ENCODE measurements around the gene SORBS2.

SORBS2 gene

DNA sequence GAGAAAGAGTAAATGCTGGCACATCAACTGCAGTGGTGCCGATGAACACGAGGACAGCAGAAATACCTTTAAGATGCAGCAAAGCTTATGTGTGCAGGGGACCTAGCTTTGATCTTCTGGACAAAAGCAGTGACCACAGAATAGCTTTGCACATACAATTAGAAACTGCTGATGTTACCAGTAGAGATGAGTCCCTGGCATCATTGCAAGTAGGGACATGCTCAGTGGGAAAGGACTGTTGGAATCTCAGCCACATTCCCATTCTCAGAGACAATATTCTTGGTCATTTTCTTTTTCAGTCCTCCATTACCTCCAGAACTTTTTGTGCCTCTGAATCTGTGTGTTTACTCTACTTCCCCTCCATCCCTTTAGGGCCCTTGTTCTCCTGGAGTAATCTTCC is 259.7 kb downstream of the SORBS2 start:
- no peak for TF ChIP-seq GATA1 (IDR thresholded peaks at IDR 0.05; ENCODE audit: low read depth, low read length)
- TF ChIP-seq POLR2A (IDR thresholded peaks at IDR 0.05; ENCODE audit: low read length): no peak
- no peak for DNase-seq

DNA sequence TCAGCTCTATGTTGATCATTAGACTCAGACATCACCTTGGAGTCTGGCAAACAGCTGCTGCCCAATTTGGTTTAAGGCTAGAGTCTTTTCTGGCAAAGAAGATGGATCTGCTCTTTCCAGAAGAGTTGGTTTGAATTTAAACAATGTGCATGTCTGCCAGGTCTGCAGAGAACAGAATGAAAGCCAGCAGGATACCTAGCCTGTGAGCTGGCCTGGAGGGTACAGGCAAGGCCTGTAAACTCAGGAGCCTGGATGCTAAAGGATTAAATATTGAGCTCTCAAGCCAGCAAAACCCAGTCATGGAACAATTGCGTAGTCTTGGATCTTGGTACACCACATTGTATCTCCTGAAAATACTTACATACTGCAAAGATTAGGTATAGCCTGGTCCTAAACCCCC is 261.1 kb downstream of the SORBS2 start:
- no peak for TF ChIP-seq GATA1 (IDR thresholded peaks at IDR 0.05; ENCODE audit: low read depth, low read length)
- no peak for TF ChIP-seq POLR2A (IDR thresholded peaks at IDR 0.05; ENCODE audit: low read length)
- DNase-seq: no peak

DNA sequence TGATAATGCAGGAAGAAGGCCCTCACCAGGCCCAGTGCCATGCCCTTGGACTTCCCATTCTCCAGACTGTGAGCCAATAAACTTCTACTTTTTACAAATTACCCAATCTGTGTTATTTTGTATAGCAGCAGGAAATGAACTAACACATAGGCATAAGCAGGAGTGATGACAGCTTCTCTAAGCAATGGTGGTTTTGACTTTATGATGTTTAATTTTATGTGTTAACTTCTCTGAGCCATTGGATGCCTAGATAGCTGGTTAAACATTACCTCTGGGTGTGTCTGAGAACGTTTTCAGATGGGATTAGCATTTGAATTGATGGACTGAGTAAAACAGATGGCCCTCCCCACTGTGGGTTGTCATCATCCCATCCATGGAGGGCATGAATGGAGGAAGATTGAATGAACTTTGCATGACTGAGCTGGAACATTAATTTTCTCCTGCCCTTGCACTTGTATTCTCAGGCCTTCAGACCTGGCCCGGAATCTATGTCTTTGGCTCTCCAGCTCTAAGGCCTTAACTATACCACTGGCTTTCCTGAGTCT is 262.8 kb downstream of the SORBS2 start:
- no peak for TF ChIP-seq POLR2A (IDR thresholded peaks at IDR 0.05; ENCODE audit: low read length)
- TF ChIP-seq GATA1 (IDR thresholded peaks at IDR 0.05; ENCODE audit: low read depth, low read length): no peak
- DNase-seq: no peak

DNA sequence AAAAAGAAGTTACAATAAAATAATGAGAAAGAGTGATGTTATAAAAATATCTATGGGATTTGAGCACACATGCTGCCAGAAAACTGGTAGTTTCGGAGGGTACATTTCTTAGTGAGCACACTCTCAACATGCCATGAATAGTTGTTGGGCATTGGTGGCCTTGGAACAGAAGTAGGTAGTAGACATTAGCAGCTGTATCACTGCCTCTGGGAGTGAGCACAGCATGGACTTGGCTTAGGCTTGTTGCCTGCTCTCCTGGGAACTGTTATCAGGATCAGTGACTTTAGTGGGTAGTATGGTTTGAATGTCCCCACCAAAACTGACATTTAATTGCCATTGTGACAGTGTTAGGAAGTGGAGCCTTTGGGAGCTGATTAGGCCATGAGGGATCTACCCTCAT is 263.4 kb downstream of the SORBS2 start:
- TF ChIP-seq POLR2A (IDR thresholded peaks at IDR 0.05; ENCODE audit: low read length) (no peak), GATA1 (IDR thresholded peaks at IDR 0.05; ENCODE audit: low read depth, low read length) (no peak)
- no peak for DNase-seq

DNA sequence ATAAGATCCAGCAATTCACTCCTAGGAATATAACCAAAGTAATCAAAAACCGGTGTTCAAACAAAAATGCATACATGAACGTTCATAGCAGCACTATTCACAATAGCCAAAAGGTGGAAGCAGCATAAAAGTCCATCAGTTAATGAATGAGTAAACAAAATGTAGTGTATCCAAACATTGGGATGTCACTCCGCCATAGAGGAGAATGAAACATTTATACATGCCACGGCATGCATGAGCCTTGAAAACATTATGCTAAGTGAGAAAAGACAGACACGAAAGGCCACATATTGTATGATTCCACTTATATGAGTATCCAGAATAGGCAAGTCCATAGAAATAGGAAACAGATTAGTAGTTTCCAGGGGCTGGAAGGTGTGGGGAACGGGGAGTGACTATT is 265.7 kb downstream of the SORBS2 start:
- TF ChIP-seq POLR2A (IDR thresholded peaks at IDR 0.05; ENCODE audit: low read length) (no peak), GATA1 (IDR thresholded peaks at IDR 0.05; ENCODE audit: low read depth, low read length) (no peak)
- no peak for DNase-seq

DNA sequence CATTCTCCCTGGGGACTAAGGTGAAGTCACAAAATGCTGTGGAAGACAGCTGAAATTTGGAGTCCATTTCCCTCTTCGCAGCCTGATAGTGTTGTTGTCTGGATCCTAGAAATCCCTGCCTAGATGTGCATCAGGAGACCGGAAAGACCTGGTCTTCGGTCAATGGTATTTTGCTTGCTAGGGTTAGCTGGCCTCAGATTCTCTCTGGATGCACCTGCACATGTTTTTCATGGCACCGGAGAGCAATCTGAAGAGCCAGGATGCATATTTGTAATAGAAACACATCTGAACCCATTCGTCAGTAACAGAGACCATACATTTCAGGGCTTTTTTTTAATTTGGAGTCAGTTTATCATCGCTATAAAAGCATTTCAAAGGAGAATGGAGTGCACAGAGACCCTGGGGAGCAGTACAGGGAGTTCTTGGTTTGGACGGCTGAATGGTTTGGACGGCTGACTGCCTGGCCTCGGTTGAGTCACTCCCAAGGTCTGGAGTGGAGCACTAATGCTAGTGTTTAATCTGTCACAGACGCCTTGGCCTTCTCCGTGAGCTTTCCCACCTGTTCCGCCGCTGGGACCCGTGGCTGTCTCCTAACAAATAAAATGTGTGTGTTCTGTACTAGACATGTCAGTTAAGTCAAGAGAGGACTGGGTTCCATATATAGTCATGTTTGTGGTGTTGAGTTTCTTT is 269.2 kb downstream of the SORBS2 start:
- DNase-seq: no peak

DNA sequence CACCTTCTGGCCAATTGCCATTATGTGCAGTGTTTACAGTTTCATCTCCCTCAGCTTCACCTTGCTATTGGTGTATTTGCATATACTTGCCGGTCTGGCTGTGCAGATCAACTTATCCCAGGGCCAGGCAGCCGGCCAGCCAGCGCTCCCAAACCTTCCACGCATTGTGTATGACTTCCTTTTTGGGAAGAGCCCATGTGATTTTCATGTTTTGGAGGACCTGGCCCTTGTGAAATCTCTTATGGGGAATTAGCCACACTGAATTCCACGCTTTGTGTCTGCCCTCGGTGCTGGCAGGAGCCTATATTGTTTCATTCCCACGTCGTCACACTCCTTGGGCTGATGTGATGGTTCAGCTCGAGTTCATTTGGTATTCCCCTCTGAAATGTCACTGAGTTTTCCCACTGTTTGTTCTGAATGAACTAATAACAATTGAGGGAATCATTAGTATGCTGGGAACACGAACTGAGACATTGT is 270.7 kb downstream of the SORBS2 start:
- no peak for TF ChIP-seq GATA1 (IDR thresholded peaks at IDR 0.05; ENCODE audit: low read depth, low read length)
- TF ChIP-seq POLR2A (IDR thresholded peaks at IDR 0.05; ENCODE audit: low read length): no peak
- no peak for DNase-seq

More for the DNA sequence above, 269.2 kb downstream of the SORBS2 start:
- TF ChIP-seq GATA1 (IDR thresholded peaks at IDR 0.05; ENCODE audit: low read depth, low read length): no peak

DNA sequence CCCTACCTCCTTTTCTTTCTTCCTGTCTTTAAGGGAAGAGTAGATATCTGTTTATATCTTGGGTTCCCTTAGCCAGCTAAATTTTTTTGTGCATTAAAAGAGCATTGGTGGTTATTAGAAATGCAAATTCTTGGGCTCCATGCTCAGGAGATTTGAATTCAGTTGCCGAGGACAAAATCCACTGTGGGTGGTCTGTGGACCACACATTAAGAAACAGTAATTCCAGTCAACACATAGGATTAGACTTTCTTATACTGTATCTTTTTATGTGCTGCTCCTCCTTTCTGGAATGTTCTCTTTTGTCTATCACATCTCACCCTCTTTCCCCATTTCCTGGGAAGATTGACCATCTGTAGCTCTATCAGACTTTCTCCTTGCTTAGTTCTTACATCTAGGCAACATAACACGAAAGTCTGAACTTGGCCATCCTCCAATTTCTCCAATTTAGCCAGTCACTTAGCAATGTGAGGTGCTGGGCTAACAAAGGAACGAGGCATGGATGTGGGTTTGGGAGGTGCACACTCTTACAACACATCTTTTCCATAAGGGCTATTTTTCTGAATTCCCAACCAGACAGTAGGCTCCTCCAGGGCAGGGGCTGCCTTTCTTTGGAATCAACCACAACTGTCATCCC is 271.4 kb downstream of the SORBS2 start:
- TF ChIP-seq POLR2A (IDR thresholded peaks at IDR 0.05; ENCODE audit: low read length): no peak
- no peak for TF ChIP-seq GATA1 (IDR thresholded peaks at IDR 0.05; ENCODE audit: low read depth, low read length)

DNA sequence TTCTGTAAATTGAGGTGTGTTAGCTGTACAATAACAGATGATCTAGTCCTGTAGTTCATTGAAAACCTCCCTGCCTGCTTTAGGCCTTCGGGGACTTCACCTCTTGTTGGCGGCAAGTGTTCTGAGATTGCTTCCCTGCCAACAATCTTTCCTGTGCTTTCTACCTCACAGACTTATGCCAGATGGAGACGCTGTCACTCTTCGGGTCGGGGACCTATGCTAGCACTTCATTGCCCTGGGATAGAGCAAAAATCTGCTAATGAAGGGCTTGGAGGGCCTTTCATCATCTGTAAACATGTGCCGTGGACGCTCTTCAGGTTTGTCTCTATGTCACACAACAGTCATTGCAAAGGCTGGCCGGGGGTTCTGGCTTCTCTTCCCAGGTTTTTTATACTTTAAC is 272.0 kb downstream of the SORBS2 start:
- no peak for TF ChIP-seq GATA1 (IDR thresholded peaks at IDR 0.05; ENCODE audit: low read depth, low read length)
- TF ChIP-seq POLR2A (IDR thresholded peaks at IDR 0.05; ENCODE audit: low read length): no peak
- DNase-seq: no peak

More for the DNA sequence above, 271.4 kb downstream of the SORBS2 start:
- no peak for DNase-seq

DNA sequence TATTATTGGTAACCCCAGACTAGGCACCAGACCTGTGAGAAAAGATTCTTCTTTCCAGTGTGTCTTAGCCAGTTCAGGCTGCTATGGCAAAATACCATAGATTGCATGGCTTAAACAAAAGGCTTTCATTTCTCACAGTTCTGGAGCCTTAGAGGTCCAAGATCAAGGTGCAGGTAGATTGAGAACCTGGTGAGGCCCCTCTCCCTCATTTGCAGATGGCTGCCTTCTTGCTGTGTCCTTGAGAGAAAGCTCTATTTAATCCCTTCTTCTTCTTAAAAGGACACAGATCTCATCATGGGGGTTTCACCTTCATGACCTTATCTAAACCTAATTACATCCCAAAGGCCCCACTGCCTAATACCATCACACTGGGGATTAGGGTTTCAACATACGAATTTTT is 273.2 kb downstream of the SORBS2 start:
- DNase-seq: no peak
- TF ChIP-seq GATA1 (IDR thresholded peaks at IDR 0.05; ENCODE audit: low read depth, low read length) (no peak), POLR2A (IDR thresholded peaks at IDR 0.05; ENCODE audit: low read length) (no peak)

DNA sequence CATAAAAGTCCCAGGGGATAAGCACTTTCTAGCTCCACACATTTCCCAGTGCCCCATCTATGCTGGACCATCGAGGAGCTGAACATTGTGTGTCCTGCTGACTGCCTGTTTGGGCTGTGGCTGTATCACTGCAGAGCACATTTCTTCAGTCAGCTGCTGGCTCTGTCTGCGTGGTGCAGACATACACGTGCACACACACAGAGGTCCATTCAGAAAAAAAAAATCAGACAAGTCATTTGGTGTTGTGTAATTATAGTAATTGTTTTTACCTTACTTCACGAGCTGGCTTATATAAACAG is 275.6 kb downstream of the SORBS2 start:
- no peak for DNase-seq
- TF ChIP-seq POLR2A (IDR thresholded peaks at IDR 0.05; ENCODE audit: low read length) (no peak), GATA1 (IDR thresholded peaks at IDR 0.05; ENCODE audit: low read depth, low read length) (no peak)

DNA sequence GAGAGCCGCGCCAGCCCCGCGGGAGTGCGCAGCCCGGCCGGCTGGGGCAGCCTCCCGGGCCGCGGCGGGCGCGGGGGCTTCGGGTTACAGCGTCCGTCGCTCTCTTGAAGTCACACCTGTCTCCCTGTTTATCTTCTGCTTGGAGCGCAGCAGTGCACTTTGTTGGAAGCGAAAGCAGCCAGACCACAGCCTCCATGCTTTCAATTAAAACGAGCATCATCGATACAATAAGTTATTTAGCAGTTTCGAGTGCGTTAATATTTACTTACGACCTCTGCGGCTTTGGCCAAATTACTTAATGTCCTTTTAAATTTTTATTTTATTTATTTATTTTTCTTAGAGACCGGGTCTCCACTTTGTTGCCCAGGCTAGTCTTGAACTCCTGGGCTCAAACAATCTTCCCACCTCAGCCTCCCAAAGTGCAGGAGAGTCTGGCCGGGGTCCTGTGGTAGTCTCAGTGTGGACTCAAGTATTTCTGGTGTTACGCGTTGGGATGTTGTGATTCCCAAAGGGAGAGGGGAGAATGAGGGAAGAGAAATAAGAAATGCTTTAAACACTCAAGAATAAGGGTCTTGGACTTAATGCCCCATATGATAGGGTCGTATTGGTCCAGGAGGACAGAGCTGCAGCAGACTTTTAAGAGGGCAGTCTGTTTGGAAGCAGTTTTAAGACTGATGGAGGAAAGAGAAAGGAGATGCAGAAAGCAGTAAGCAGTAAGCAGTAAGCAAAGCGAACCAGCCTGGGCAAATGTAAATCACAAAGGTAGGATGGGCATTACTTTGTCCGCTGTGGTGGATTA is 276.2 kb downstream of the SORBS2 start:
- TF ChIP-seq POLR2A (IDR thresholded peaks at IDR 0.05; ENCODE audit: low read length) (no peak), GATA1 (IDR thresholded peaks at IDR 0.05; ENCODE audit: low read depth, low read length) (no peak)
- DNase-seq: no peak

Data from erythroblast (primary cell).